Ishikawa (cell line): Measurements from ENCODE around the gene PHLDB3.

Experiments used
- NFIC ChIP-seq: IDR thresholded peaks from 2 replicates; pipeline ENCODE4 v1.6.1; 2012
- TAF1 ChIP-seq: IDR thresholded peaks from 2 replicates; pipeline ENCODE4 v1.6.1; 2012; ENCODE audit warnings: low read depth, mild to moderate bottlenecking
- TEAD4 ChIP-seq: IDR thresholded peaks from 2 replicates; pipeline ENCODE4 v1.6.1; 2012
- YY1 ChIP-seq: IDR thresholded peaks from 2 replicates; pipeline ENCODE4 v1.6.1; 2012; ENCODE audit warnings: low read depth

GRCh38 chr19:43480574-43480973 lies 24.0 kb downstream of the PHLDB3 start:
- TF ChIP-seq TEAD4 (no peak), TAF1 (no peak), NFIC (no peak), YY1 (no peak)
